ENCODE measurements around the gene EPC1.

Gene EPC1

DNA sequence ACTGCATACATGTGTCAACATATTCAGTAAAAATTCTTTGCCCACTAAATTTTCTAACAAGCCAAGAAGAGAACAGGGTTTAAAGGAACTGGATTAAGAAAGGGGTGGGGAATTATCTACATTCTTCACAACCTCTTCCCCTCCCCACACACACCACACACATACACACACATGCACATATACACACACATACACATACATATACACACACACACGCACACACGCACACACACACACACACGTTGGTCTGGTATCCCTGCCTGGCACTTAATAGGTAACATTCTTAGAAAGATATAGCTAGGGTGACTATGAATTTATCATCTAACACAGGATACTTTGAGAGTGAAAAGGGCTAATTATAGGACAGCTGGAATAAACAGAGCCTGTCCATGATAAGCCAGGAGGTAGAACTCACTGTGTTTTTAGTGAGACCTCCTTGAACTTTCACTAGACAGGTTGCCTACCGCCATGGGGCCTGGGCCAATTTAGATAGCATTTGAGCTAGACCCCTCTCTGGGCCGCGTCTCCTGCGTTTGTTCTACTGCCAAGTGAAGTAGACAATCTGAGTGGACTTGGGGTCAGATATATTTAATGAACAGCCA lies 33.1 kb upstream of the EPC1 start:
- TF ChIP-seq CEBPB (IDR thresholded peaks at IDR 0.05) = no peak
- no peak for TF ChIP-seq REST (IDR thresholded peaks at IDR 0.05; ENCODE audit: low read depth)
- no peak for TF ChIP-seq ZBTB7A (IDR thresholded peaks at IDR 0.05; ENCODE audit: low read depth)
- TF ChIP-seq EGR1 (IDR thresholded peaks at IDR 0.05) = no peak
- no peak for TF ChIP-seq NFIC (IDR thresholded peaks at IDR 0.05)
- TF ChIP-seq EP300 (IDR thresholded peaks at IDR 0.05; ENCODE audit: borderline replicate concordance) = no peak
- no peak for TF ChIP-seq FOXM1 (IDR thresholded peaks at IDR 0.05; ENCODE audit: borderline replicate concordance, low read depth)
- no peak for TF ChIP-seq CREB1 (IDR thresholded peaks at IDR 0.05; ENCODE audit: low read depth)

- no peak for TF ChIP-seq FOXM1 (IDR thresholded peaks at IDR 0.05; ENCODE audit: borderline replicate concordance, low read depth)
- TF ChIP-seq RAD21 (IDR thresholded peaks at IDR 0.05; ENCODE audit: low read depth) = no peak
- no peak for TF ChIP-seq REST (IDR thresholded peaks at IDR 0.05; ENCODE audit: low read depth)
- no peak for TF ChIP-seq EP300 (IDR thresholded peaks at IDR 0.05; ENCODE audit: borderline replicate concordance)
- peak; percentile 78 for TF ChIP-seq YY1 (IDR thresholded peaks at IDR 0.05; ENCODE audit: low read depth)
- no peak for TF ChIP-seq TEAD4 (IDR thresholded peaks at IDR 0.05)
- TF ChIP-seq EGR1 (IDR thresholded peaks at IDR 0.05) = no peak
- no peak for TF ChIP-seq CREB1 (IDR thresholded peaks at IDR 0.05; ENCODE audit: low read depth)
- TF ChIP-seq CEBPB (IDR thresholded peaks at IDR 0.05) = no peak
- TF ChIP-seq, protein P1, sequence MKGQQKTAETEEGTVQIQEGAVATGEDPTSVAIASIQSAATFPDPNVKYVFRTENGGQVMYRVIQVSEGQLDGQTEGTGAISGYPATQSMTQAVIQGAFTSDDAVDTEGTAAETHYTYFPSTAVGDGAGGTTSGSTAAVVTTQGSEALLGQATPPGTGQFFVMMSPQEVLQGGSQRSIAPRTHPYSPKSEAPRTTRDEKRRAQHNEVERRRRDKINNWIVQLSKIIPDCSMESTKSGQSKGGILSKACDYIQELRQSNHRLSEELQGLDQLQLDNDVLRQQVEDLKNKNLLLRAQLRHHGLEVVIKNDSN (IDR thresholded peaks at IDR 0.05) = no peak
- TF ChIP-seq MAX (IDR thresholded peaks at IDR 0.05) = no peak
- TF ChIP-seq TAF1 (IDR thresholded peaks at IDR 0.05; ENCODE audit: low read depth) = 0 out of 2 replicates have a peak, but pooled peaks have one; percentile 10
- TF ChIP-seq NFIC (IDR thresholded peaks at IDR 0.05) = peak; percentile 70
- no peak for TF ChIP-seq TCF12 (IDR thresholded peaks at IDR 0.05; ENCODE audit: low read depth)
- no peak for TF ChIP-seq ZBTB7A (IDR thresholded peaks at IDR 0.05; ENCODE audit: low read depth)
Observed at GRCh38 chr10:32379318-32379949, 32.5 kb upstream of the EPC1 start.

DNA sequence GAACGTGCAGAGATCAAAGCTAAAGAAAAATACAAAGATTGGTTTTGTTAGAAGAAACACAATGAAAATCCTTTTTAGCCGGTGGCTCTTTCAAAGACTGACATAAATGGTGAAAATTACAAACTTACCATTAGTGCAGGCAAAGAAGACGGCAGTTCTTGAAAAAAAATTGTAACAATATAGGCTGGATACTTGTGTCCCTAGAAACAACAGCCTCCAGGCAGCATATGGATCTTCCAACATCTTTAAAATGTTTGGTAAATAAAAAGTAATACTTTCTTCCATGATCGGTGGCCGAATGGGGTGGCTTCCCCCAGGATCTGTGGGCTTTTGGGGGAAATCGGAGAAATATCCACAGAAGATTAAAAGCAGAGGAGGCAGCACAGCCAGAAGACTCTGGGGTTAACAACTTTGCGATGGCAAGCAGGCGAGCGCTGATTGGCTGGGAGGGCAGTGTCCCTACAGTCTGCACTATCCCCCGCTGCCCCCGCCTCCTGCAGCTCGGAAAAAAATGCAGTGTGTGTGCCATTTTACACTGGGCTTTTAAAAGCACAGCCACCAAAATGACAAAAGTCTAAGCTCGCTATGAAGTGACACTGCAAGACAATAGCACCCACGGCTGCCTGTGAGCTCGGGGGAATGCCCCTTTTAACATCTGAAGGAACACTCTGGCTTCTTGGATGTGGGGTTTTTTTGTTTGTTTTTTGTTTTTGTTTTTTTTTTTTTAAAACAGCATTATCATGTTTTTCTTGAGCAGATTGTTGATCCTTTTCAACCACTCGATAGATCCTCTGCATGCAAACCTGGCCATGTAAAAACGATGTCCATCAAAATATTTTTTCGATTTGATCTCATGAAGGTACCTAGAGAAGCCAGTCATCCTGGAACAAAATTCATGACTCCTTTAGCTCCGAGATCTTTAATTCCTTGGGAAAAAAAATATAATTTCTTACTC lies 31.7 kb upstream of the EPC1 start:
- TF ChIP-seq MAX (IDR thresholded peaks at IDR 0.05) = peak; percentile 71
- TF ChIP-seq ZBTB7A (IDR thresholded peaks at IDR 0.05; ENCODE audit: low read depth) = no peak
- TF ChIP-seq EGR1 (IDR thresholded peaks at IDR 0.05) = no peak
- peak; percentile 84 for TF ChIP-seq YY1 (IDR thresholded peaks at IDR 0.05; ENCODE audit: low read depth)
- peak; percentile 54 for TF ChIP-seq TCF12 (IDR thresholded peaks at IDR 0.05; ENCODE audit: low read depth)
- no peak for TF ChIP-seq REST (IDR thresholded peaks at IDR 0.05; ENCODE audit: low read depth)
- TF ChIP-seq NFIC (IDR thresholded peaks at IDR 0.05) = peak; percentile 54
- peak; percentile 58; the same call in 1 of the 2 replicates for TF ChIP-seq TAF1 (IDR thresholded peaks at IDR 0.05; ENCODE audit: low read depth)
- 0 out of 2 replicates have a peak, but pooled peaks have one; percentile 13 for TF ChIP-seq CREB1 (IDR thresholded peaks at IDR 0.05; ENCODE audit: low read depth)
- TF ChIP-seq EP300 (IDR thresholded peaks at IDR 0.05; ENCODE audit: borderline replicate concordance) = peak; percentile 31
- peak; percentile 54 for TF ChIP-seq TEAD4 (IDR thresholded peaks at IDR 0.05)
